Measurements from ENCODE around the gene BRME1. TPM values are rescaled to one million over a fixed set of nuclear protein-coding genes. Genes with fewer than 3 reads are reported as not detected.

BRME1 gene
- total RNA-seq, 2 donors from 2014 or later = 3.7 TPM; not detected in 1

- TF ChIP-seq, protein P1, sequence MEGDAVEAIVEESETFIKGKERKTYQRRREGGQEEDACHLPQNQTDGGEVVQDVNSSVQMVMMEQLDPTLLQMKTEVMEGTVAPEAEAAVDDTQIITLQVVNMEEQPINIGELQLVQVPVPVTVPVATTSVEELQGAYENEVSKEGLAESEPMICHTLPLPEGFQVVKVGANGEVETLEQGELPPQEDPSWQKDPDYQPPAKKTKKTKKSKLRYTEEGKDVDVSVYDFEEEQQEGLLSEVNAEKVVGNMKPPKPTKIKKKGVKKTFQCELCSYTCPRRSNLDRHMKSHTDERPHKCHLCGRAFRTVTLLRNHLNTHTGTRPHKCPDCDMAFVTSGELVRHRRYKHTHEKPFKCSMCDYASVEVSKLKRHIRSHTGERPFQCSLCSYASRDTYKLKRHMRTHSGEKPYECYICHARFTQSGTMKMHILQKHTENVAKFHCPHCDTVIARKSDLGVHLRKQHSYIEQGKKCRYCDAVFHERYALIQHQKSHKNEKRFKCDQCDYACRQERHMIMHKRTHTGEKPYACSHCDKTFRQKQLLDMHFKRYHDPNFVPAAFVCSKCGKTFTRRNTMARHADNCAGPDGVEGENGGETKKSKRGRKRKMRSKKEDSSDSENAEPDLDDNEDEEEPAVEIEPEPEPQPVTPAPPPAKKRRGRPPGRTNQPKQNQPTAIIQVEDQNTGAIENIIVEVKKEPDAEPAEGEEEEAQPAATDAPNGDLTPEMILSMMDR (IDR thresholded peaks at IDR 0.05) = no peak
- no peaks in the 10 kb centered on the region for H3K27me3 ChIP-seq (replicated peaks; ENCODE audit: insufficient read depth)
- ATAC-seq (ENCODE audit: insufficient number of reproducible peaks, low FRiP score, low read depth) (no peak), DNase-seq (ENCODE audit: low spot score) (no peak)
- no peaks in the 10 kb centered on the region for H3K4me1 ChIP-seq (ENCODE audit: control insufficient read depth in 1 of 2, low read depth in 2 of 2)
- H3K9me3 ChIP-seq = no peaks in the 10 kb centered on the region
- H3K27ac ChIP-seq = no peak overlapping the region
- no peaks in the 10 kb centered on the region for H3K36me3 ChIP-seq
- H3K4me3 ChIP-seq = no peak overlapping the region
These were observed 17.6 kb downstream of the BRME1 start for GRCh38 chr19:13888281-13888680.

- H3K36me3 ChIP-seq = no peaks in the 10 kb centered on the region
- ATAC-seq (ENCODE audit: insufficient number of reproducible peaks, low FRiP score, low read depth) (no peak), DNase-seq (ENCODE audit: low spot score) (no peak)
- no peaks in the 10 kb centered on the region for H3K4me1 ChIP-seq (ENCODE audit: control insufficient read depth in 1 of 2, low read depth in 2 of 2)
- H3K27me3 ChIP-seq (replicated peaks; ENCODE audit: insufficient read depth) = no peaks in the 10 kb centered on the region
- H3K4me3 ChIP-seq = no peak overlapping the region
- TF ChIP-seq, protein P1 (IDR thresholded peaks at IDR 0.05) = no peak
- H3K27ac ChIP-seq = no peak overlapping the region
- no peaks in the 10 kb centered on the region for H3K9me3 ChIP-seq
These were observed 18.4 kb downstream of the BRME1 start for GRCh38 chr19:13887517-13887916.

GRCh38 chr19:13887018-13887436, 18.9 kb downstream of the BRME1 start:
- no peak overlapping the region for H3K4me3 ChIP-seq
- H3K9me3 ChIP-seq = no peaks in the 10 kb centered on the region
- H3K36me3 ChIP-seq = no peaks in the 10 kb centered on the region
- H3K27me3 ChIP-seq (replicated peaks; ENCODE audit: insufficient read depth) = no peaks in the 10 kb centered on the region
- no peak overlapping the region for H3K27ac ChIP-seq
- DNase-seq (ENCODE audit: low spot score) = no peak
- TF ChIP-seq, protein P1 (IDR thresholded peaks at IDR 0.05) = no peak
- ATAC-seq (ENCODE audit: insufficient number of reproducible peaks, low FRiP score, low read depth) = no peak
- H3K4me1 ChIP-seq (ENCODE audit: control insufficient read depth in 1 of 2, low read depth in 2 of 2) = no peaks in the 10 kb centered on the region

DNA sequence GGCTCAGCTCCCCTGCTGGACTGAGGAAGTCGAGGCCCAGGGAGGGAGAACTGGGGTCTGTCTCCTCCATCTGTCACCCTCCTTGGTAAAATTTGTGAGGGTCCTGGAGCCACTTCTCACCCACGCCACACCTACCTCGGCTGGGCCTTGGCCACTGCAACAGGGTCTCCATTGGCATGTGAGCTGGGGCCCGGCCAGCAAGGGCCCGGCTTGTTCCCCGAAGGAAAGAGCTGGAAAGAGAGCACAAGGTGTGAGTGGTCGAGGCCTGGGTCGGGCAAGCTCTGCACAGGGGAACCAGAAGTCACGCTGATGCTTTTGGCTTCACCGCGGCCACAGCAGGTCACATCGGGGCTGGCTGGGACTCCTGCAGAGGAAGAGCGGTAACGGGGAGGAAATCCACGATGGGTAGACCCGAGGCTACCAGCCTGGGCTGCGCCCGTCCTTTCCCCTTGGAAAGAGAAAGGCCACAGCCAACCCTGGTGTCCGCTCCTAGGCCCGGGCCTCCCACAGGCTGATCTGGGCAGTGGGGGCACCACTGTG, 20.0 kb downstream of the BRME1 start:
- H3K27ac ChIP-seq = no peak overlapping the region
- ATAC-seq (ENCODE audit: insufficient number of reproducible peaks, low FRiP score, low read depth) = no peak
- H3K4me1 ChIP-seq (ENCODE audit: control insufficient read depth in 1 of 2, low read depth in 2 of 2) = peaks cover 0 to 3% of the 10 kb centered on the region in 2 donors
- H3K9me3 ChIP-seq = no peaks in the 10 kb centered on the region
- no peak overlapping the region for H3K4me3 ChIP-seq
- TF ChIP-seq, protein P1 (IDR thresholded peaks at IDR 0.05) = no peak
- H3K27me3 ChIP-seq (replicated peaks; ENCODE audit: insufficient read depth) = no peaks in the 10 kb centered on the region
- DNase-seq (ENCODE audit: low spot score) = no peak
- H3K36me3 ChIP-seq = no peaks in the 10 kb centered on the region

GRCh38 chr19:13884726-13885591, 21.0 kb downstream of the BRME1 start:
- H3K36me3 ChIP-seq = no peaks in the 10 kb centered on the region
- no peaks in the 10 kb centered on the region for H3K9me3 ChIP-seq
- H3K27me3 ChIP-seq (replicated peaks; ENCODE audit: insufficient read depth) = no peaks in the 10 kb centered on the region
- no peak for DNase-seq (ENCODE audit: low spot score)
- H3K27ac ChIP-seq = no peak overlapping the region
- H3K4me3 ChIP-seq = no peak overlapping the region
- TF ChIP-seq, protein P1 (IDR thresholded peaks at IDR 0.05) = no peak
- H3K4me1 ChIP-seq (ENCODE audit: control insufficient read depth in 1 of 2, low read depth in 2 of 2) = peaks cover 3 to 10% of the 10 kb centered on the region in 2 donors
- ATAC-seq (ENCODE audit: insufficient number of reproducible peaks, low FRiP score, low read depth) = no peak
